Mucosa of descending colon (tissue), 3 donors: ENCODE measurements around the gene RFX4. TPM values are rescaled to one million over a fixed set of nuclear protein-coding genes. Genes with fewer than 3 reads are reported as not detected.

ENCODE experiments used
- ATAC-seq: fragments of 200-7000 bp; cut with Tn5 transposase; one replicate; pipeline ENCODE4 v1.9.1; 2020; ENCODE audit warnings: mild to moderate bottlenecking, moderate library complexity
- DNase-seq, 3 donors: peaks; one replicate each; pipeline ENCODE4 v3.0.0-alpha.2; 2020
- H3K36me3 ChIP-seq: fragments of 200-600 bp; one replicate; pipeline ENCODE4 v1.8.0; 2021; ENCODE audit warnings: low read depth, mild to moderate bottlenecking
- H3K4me1 ChIP-seq: fragments of 200-600 bp; one replicate; pipeline ENCODE4 v1.8.0; 2021; ENCODE audit warnings: low read depth, mild to moderate bottlenecking
- H3K4me3 ChIP-seq: fragments of 200-600 bp; one replicate; pipeline ENCODE4 v1.8.0; 2021; ENCODE audit warnings: mild to moderate bottlenecking
- H3K9me3 ChIP-seq: fragments of 200-600 bp; one replicate; pipeline ENCODE4 v1.8.0; 2021; ENCODE audit warnings: mild to moderate bottlenecking
- intact Hi-C, 2 donors: fragments of 100-400 bp; cut with DNase I in 1 of 2; cut with micrococcal nuclease in 1 of 2; formaldehyde crosslinking; loops; one replicate each; pipeline versions ENCODE4 v1.11.0 to v1.11.1; 2022; cut with DNase I, micrococcal nuclease
- total RNA-seq, 3 donors: library from RNA; stranded (reverse); fragmentation: NEBNext Ultra II Directional in 2 of 3; extraction: Animal tissue kit (Norgen Biotek cat#: 25700) in 2 of 3; gene quantifications; one replicate each; pipeline versions ENCODE4 v1.2.1 to v1.2.4, GENCODE V29; 2021 to 2023
- TF ChIP-seq, protein P1 (sequence below): fragments of 200-600 bp; IDR thresholded peaks from one replicate; pipeline ENCODE4 v1.8.0; 2022; ENCODE audit warnings: antibody characterized with exemption, mild to moderate bottlenecking
- donor health status: DM: no; HTN: no; CAD: no; lungs with moderate emphysema.
- donor health status: DM: no; HTN: no; CAD: no.
- donor health status: DM: no; HTN: yes; CAD: no.

Gene RFX4
- total RNA-seq, 3 donors from 2014 or later: not detected

DNA sequence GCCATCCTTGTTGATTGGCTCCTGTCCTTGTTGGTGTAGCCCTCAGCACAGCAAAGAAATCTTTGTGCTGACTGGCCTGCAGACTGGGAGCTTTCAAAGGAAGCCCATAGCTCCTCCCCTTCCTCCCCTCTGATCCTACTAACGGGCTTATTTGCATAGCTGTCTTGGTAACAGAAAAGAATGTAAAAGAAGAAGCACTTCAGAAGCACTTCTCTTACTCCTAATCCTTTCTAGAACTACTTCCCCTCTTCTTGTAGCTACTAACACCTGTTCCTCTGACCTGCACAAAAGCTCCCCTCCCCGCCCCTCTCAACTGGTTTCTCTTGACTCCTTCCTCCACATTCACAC lies 177.4 kb downstream of the RFX4 start:
- Histone ChIP-seq H3K4me1 (peaks cover 13% of the 10 kb centered on the region), H3K9me3 (no peaks in the 10 kb centered on the region), H3K36me3 (no peaks in the 10 kb centered on the region), H3K4me3 (no peak overlapping the region)
- TF ChIP-seq, protein P1, sequence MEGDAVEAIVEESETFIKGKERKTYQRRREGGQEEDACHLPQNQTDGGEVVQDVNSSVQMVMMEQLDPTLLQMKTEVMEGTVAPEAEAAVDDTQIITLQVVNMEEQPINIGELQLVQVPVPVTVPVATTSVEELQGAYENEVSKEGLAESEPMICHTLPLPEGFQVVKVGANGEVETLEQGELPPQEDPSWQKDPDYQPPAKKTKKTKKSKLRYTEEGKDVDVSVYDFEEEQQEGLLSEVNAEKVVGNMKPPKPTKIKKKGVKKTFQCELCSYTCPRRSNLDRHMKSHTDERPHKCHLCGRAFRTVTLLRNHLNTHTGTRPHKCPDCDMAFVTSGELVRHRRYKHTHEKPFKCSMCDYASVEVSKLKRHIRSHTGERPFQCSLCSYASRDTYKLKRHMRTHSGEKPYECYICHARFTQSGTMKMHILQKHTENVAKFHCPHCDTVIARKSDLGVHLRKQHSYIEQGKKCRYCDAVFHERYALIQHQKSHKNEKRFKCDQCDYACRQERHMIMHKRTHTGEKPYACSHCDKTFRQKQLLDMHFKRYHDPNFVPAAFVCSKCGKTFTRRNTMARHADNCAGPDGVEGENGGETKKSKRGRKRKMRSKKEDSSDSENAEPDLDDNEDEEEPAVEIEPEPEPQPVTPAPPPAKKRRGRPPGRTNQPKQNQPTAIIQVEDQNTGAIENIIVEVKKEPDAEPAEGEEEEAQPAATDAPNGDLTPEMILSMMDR: no peak
- intact Hi-C loops: no loop called here
- DNase-seq: peak in 1 of 3 donors; percentile 20
- ATAC-seq: peak; percentile 53

DNA sequence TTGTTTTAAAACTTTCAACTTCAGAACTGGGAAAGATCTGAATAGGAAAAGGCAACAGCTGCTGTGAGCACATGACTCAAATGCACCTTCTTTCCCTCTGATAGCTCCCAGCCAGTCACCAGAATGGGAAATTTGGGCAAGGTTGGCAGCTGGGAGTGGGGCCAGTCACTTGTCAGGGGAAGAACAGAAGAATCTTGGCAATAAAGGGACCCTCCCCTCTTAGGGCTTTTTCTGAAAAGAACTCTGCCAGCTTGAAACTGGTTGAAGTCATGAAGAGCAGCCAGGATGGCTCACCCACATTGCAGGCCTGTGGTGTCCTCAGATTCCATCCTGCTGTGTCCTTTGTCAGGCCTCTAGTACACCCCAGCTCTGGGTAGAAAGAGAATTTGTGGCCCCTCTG lies 181.4 kb downstream of the RFX4 start:
- DNase-seq (no peak), ATAC-seq (no peak)
- intact Hi-C loops: no loop called here
- no peak overlapping the region for H3K4me3 ChIP-seq
- no peaks in the 10 kb centered on the region for H3K36me3 ChIP-seq
- no peaks in the 10 kb centered on the region for H3K9me3 ChIP-seq
- no peaks in the 10 kb centered on the region for H3K4me1 ChIP-seq
- TF ChIP-seq, protein P1: no peak

DNA sequence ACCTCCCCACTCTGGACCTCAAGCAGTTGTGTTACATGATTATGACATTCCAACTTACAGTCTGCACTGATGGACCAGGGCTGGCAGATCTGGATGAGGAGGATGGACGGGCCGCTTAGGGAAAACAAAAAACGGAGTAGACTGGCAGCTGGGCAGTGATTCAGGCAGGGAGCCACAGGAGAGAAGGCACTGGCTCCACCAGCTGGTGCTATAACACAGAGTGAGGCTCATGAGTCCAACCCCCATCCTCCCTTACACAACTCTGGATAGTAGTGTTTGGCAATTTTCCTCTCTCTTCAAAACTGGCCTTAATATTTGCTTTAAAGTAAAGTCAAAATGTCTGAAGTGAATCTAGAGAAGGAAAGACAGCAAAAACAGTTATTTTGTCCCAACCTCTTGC lies 181.9 kb downstream of the RFX4 start:
- H3K36me3 ChIP-seq: no peaks in the 10 kb centered on the region
- ATAC-seq: peak; percentile 60
- TF ChIP-seq, protein P1: no peak
- no peaks in the 10 kb centered on the region for H3K9me3 ChIP-seq
- no peak overlapping the region for H3K4me3 ChIP-seq
- H3K4me1 ChIP-seq: no peaks in the 10 kb centered on the region
- no peak for DNase-seq
- intact Hi-C loops: no loop called here

DNA sequence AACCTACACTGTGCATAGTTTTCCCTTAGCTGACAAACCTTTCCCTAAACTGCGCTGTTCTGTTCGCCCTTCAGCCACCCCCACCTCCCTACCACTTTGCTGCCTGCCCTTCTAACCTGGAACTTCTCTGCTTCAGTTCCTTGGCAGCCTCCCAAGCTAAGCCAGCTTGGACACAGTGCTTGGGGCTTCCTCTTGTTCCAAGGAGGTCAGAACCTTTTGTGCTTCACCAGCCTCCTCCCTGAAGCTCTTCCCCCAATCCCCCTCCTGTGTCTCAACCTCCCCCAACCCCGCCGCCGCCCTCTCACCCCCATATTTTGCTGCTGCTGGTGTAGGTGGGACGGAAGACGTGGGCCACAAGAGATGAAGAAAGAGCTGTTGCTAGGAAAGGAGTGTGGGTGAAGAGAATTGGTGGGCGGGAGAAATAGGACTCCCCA lies 183.6 kb downstream of the RFX4 start:
- intact Hi-C loops: no loop called here
- Histone ChIP-seq H3K4me3 (no peak overlapping the region), H3K9me3 (no peaks in the 10 kb centered on the region), H3K36me3 (no peaks in the 10 kb centered on the region), H3K4me1 (no peaks in the 10 kb centered on the region)
- DNase-seq: peak in 1 of 3 donors; percentile 14
- ATAC-seq: no peak
- TF ChIP-seq, protein P1: no peak

DNA sequence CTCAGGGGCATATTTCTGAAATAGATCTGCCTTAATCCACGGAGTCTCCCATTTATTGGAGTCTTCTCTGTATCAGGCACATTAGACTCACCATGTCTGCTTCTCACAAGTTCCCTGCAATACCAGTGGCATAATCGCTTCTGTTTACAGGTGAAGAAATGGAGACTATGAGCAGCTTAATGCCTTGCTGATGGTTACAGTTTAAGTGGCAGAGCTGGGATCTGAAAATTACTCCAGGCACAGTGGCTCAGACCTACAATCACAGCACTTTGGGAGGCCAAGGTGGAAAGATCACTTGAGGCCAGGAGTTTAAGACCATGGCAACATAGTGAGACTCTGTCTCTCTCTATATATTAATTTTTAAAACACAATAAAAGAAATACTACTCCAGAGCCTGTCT lies 184.4 kb downstream of the RFX4 start:
- ATAC-seq (no peak), DNase-seq (no peak)
- Histone ChIP-seq H3K4me3 (no peak overlapping the region), H3K4me1 (no peaks in the 10 kb centered on the region), H3K9me3 (no peaks in the 10 kb centered on the region), H3K36me3 (no peaks in the 10 kb centered on the region)
- TF ChIP-seq, protein P1: no peak
- intact Hi-C loops: no loop called here
